ENCODE results near the gene TPRG1. TPM values are rescaled to one million over a fixed set of nuclear protein-coding genes. Genes with fewer than 3 reads are reported as not detected.

TPRG1 gene
- total RNA-seq, 1 experiment from 2014 or later: 1.0 TPM

GRCh38 chr3:189273736-189274135 is 102.0 kb downstream of the TPRG1 start:
- no peaks in the 10 kb centered on the region for H3K36me3 ChIP-seq (ENCODE audit: insufficient read depth, low read length, poor library complexity, severe bottlenecking)
- intact Hi-C loops (cut with micrococcal nuclease; ENCODE audit: unreplicated experiment): loop anchor here (5.0 to 10.0 kb wide), 3 partner anchors 134 to 1109 kb away; no protein-coding TSS in a partner anchor
- peaks cover 90% of the 10 kb centered on the region for H3K4me1 ChIP-seq (ENCODE audit: insufficient read depth, low read length, poor library complexity, severe bottlenecking)
- H3K9me3 ChIP-seq (ENCODE audit: low read depth, low read length, poor library complexity, severe bottlenecking): no peaks in the 10 kb centered on the region
- no peaks in the 10 kb centered on the region for H3K27me3 ChIP-seq (replicated peaks; ENCODE audit: insufficient read depth, low read depth, low read length, poor library complexity)
- ChIA-PET CTCF (interaction anchor here (1.5 to 1.6 kb wide), 2 partner anchors 227 to 1534 kb away, joined by 4 to 14 read pairs; no protein-coding TSS in a partner anchor), POLR2A (ENCODE audit: low non-redundant PET) (interaction anchor here (0.7 kb wide), 1 partner anchor 21 kb away, joined by 4 read pairs; no protein-coding TSS in a partner anchor)
- no peak for DNase-seq (ENCODE audit: low spot score)
- no TSS peak for BruUV-seq (replicated peaks)
- H3K4me3 ChIP-seq (ENCODE audit: low read depth, low read length, poor library complexity, severe bottlenecking): no peak overlapping the region
- H3K27ac ChIP-seq (ENCODE audit: low read depth, low read length, poor library complexity, severe bottlenecking): peak overlapping the region; percentile 78
- no peak for TF ChIP-seq EZH2 (IDR thresholded peaks at IDR 0.05; ENCODE audit: borderline replicate concordance, low read depth, low read length, poor library complexity, severe bottlenecking)

DNA sequence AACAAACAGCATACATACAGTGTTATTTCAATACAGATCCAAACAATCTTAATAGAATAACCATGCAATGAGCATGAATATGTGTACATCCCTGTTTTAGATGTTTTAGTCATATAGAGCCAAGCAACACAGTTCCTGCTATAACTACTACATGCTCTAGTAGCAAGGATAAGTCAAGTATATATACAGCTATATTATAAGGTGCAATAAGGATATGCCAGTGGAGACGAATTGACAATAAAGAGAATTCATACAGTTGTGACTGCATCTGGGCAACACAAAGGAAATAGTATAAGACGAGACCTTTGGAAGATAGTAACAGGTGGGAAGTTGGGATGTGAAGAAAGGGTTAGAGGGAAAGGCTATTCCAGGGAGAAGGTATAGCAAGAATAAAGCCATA is 103.4 kb downstream of the TPRG1 start:
- Histone ChIP-seq H3K4me3 (ENCODE audit: low read depth, low read length, poor library complexity, severe bottlenecking) (no peak overlapping the region), H3K36me3 (ENCODE audit: insufficient read depth, low read length, poor library complexity, severe bottlenecking) (no peaks in the 10 kb centered on the region), H3K9me3 (ENCODE audit: low read depth, low read length, poor library complexity, severe bottlenecking) (no peaks in the 10 kb centered on the region), H3K27ac (ENCODE audit: low read depth, low read length, poor library complexity, severe bottlenecking) (peak overlapping the region; percentile 83), H3K4me1 (ENCODE audit: insufficient read depth, low read length, poor library complexity, severe bottlenecking) (peaks cover 81% of the 10 kb centered on the region), H3K27me3 (replicated peaks; ENCODE audit: insufficient read depth, low read depth, low read length, poor library complexity) (no peaks in the 10 kb centered on the region)
- no peak for DNase-seq (ENCODE audit: low spot score)
- TF ChIP-seq EZH2 (IDR thresholded peaks at IDR 0.05; ENCODE audit: borderline replicate concordance, low read depth, low read length, poor library complexity, severe bottlenecking) (no peak), CTCF (conservative IDR thresholded peaks at IDR 0.05; ENCODE audit: low read depth, low read length) (no peak)
- ChIA-PET POLR2A (ENCODE audit: low non-redundant PET) (no interaction called here), CTCF (no interaction called here)
- no TSS peak for BruUV-seq (replicated peaks)
- intact Hi-C loops (cut with micrococcal nuclease; ENCODE audit: unreplicated experiment): loop anchor here (10.0 kb wide), 1 partner anchor 520 kb away; no protein-coding TSS in a partner anchor

DNA sequence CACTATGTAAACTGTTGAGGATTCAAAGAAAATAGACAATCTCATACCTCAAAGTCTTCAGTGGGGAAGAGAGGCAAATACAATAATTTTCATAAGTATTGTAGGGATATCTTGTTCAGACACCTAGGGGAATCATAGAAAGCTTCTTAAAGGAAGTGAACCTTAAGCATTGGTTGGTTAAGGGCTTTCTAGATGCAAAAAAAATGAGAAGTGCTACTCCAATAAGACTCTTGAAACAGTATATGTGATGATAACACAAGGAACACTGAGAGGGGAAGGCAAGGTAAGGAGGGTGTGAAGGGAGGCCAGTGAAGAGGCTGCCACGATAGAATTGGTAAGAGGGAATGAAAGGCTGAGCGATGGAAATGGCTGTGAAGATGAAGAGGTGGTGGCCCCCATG is 104.1 kb downstream of the TPRG1 start:
- BruUV-seq (replicated peaks): no TSS peak

More for the DNA sequence above, 104.1 kb downstream of the TPRG1 start:
- ChIA-PET POLR2A (ENCODE audit: low non-redundant PET) (no interaction called here), CTCF (no interaction called here)
- H3K27ac ChIP-seq (ENCODE audit: low read depth, low read length, poor library complexity, severe bottlenecking): peak overlapping the region; percentile 83
- no peak for DNase-seq (ENCODE audit: low spot score)
- no peaks in the 10 kb centered on the region for H3K36me3 ChIP-seq (ENCODE audit: insufficient read depth, low read length, poor library complexity, severe bottlenecking)
- no peaks in the 10 kb centered on the region for H3K27me3 ChIP-seq (replicated peaks; ENCODE audit: insufficient read depth, low read depth, low read length, poor library complexity)
- intact Hi-C loops (cut with micrococcal nuclease; ENCODE audit: unreplicated experiment): loop anchor here (2.0 to 10.0 kb wide), 2 partner anchors 17 to 519 kb away; no protein-coding TSS in a partner anchor
- no peak overlapping the region for H3K4me3 ChIP-seq (ENCODE audit: low read depth, low read length, poor library complexity, severe bottlenecking)
- TF ChIP-seq CTCF (conservative IDR thresholded peaks at IDR 0.05; ENCODE audit: low read depth, low read length) (no peak), EZH2 (IDR thresholded peaks at IDR 0.05; ENCODE audit: borderline replicate concordance, low read depth, low read length, poor library complexity, severe bottlenecking) (no peak)
- no peaks in the 10 kb centered on the region for H3K9me3 ChIP-seq (ENCODE audit: low read depth, low read length, poor library complexity, severe bottlenecking)
- peaks cover 74% of the 10 kb centered on the region for H3K4me1 ChIP-seq (ENCODE audit: insufficient read depth, low read length, poor library complexity, severe bottlenecking)

All from A673 (cell line).